ENCODE measurements around the gene DTNA.
"Not testable (repeated sequence)": the region's sequence is repeated elsewhere in the genome, so short reads cannot be mapped to it uniquely, and the experiment has no call there.

- TF ChIP-seq CTCF, POLR2AphosphoS5, EP300, POLR2A (IDR thresholded peaks at IDR 0.05): not testable (repeated sequence)
These were observed 206.4 kb downstream of the DTNA start for GRCh38 chr18:34916539-34916938.

All from gastroesophageal sphincter (tissue), 3 donors.